HEK293 (cell line): ENCODE measurements around the gene CASK.

Source experiments
- BCL11A ChIP-seq: fragments of 450-650 bp; formaldehyde crosslinking; IDR thresholded peaks from 2 replicates; pipeline ENCODE4 v1.5.1; 2016; ENCODE audit warnings: low read depth, missing biosample characterization, missing genetic modification characterization
- FEZF1 ChIP-seq: fragments of 450-650 bp; formaldehyde crosslinking; IDR thresholded peaks from 2 replicates; pipeline ENCODE4 v1.5.1; 2016; ENCODE audit warnings: missing biosample characterization, missing genetic modification characterization
- HOXD13 ChIP-seq: sonication (generic); formaldehyde crosslinking; IDR thresholded peaks from 2 replicates; pipeline ENCODE4 v1.8.0; 2022; ENCODE audit warnings: missing genetic modification reagents, borderline replicate concordance
- ZNF354C ChIP-seq: fragments of 450-650 bp; formaldehyde crosslinking; IDR thresholded peaks from 2 replicates; pipeline ENCODE4 v1.5.1; 2016; ENCODE audit warnings: missing biosample characterization, missing genetic modification characterization, low read depth, borderline replicate concordance
- ZNF558 ChIP-seq: fragments of 450-650 bp; formaldehyde crosslinking; IDR thresholded peaks from 2 replicates; pipeline ENCODE4 v1.5.1; 2016; ENCODE audit warnings: missing biosample characterization, missing genetic modification characterization
- TF ChIP-seq, protein P1 (sequence below): fragments of 450-650 bp; formaldehyde crosslinking; IDR thresholded peaks from 2 replicates; pipeline ENCODE4 v1.5.1; 2016; ENCODE audit warnings: missing biosample characterization, missing genetic modification characterization
- TF ChIP-seq, protein P2 (sequence below): fragments of 450-650 bp; formaldehyde crosslinking; IDR thresholded peaks from 2 replicates; pipeline ENCODE4 v1.5.1; 2016; ENCODE audit warnings: missing biosample characterization, missing genetic modification characterization
- TF ChIP-seq, protein P3 (sequence below): fragments of 450-650 bp; formaldehyde crosslinking; IDR thresholded peaks from 2 replicates; pipeline ENCODE4 v1.5.1; 2016; ENCODE audit warnings: missing biosample characterization, missing genetic modification characterization
- TF ChIP-seq, protein P4 (sequence below): fragments of 450-650 bp; formaldehyde crosslinking; IDR thresholded peaks from 2 replicates; pipeline ENCODE4 v1.5.1; 2016; ENCODE audit warnings: missing biosample characterization, missing genetic modification characterization

DNA sequence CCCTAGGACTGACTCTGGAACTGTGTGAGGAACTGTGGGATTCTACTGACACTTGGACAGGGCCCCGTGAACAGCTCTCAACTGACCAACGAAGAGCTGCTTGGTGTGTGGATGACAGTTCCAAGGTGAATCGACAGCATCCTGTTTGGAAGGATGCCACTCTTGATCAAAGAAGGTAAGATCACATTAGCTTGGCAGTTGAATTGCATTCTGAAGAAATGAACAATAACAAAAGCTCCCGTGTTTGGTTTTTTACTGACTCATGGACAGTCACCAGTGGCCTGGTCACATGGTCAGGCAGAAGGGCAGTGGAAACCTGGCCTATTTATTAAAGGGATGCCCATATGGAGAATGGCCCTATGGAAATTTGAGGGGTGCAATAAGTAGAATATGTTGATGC, 267.7 kb downstream of the CASK start:
- TF ChIP-seq, protein P1, sequence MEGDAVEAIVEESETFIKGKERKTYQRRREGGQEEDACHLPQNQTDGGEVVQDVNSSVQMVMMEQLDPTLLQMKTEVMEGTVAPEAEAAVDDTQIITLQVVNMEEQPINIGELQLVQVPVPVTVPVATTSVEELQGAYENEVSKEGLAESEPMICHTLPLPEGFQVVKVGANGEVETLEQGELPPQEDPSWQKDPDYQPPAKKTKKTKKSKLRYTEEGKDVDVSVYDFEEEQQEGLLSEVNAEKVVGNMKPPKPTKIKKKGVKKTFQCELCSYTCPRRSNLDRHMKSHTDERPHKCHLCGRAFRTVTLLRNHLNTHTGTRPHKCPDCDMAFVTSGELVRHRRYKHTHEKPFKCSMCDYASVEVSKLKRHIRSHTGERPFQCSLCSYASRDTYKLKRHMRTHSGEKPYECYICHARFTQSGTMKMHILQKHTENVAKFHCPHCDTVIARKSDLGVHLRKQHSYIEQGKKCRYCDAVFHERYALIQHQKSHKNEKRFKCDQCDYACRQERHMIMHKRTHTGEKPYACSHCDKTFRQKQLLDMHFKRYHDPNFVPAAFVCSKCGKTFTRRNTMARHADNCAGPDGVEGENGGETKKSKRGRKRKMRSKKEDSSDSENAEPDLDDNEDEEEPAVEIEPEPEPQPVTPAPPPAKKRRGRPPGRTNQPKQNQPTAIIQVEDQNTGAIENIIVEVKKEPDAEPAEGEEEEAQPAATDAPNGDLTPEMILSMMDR (tag by site-specific recombination), result no peak
- TF ChIP-seq, protein P2, sequence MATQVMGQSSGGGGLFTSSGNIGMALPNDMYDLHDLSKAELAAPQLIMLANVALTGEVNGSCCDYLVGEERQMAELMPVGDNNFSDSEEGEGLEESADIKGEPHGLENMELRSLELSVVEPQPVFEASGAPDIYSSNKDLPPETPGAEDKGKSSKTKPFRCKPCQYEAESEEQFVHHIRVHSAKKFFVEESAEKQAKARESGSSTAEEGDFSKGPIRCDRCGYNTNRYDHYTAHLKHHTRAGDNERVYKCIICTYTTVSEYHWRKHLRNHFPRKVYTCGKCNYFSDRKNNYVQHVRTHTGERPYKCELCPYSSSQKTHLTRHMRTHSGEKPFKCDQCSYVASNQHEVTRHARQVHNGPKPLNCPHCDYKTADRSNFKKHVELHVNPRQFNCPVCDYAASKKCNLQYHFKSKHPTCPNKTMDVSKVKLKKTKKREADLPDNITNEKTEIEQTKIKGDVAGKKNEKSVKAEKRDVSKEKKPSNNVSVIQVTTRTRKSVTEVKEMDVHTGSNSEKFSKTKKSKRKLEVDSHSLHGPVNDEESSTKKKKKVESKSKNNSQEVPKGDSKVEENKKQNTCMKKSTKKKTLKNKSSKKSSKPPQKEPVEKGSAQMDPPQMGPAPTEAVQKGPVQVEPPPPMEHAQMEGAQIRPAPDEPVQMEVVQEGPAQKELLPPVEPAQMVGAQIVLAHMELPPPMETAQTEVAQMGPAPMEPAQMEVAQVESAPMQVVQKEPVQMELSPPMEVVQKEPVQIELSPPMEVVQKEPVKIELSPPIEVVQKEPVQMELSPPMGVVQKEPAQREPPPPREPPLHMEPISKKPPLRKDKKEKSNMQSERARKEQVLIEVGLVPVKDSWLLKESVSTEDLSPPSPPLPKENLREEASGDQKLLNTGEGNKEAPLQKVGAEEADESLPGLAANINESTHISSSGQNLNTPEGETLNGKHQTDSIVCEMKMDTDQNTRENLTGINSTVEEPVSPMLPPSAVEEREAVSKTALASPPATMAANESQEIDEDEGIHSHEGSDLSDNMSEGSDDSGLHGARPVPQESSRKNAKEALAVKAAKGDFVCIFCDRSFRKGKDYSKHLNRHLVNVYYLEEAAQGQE (tag by site-specific recombination), result no peak
- TF ChIP-seq, protein P3, sequence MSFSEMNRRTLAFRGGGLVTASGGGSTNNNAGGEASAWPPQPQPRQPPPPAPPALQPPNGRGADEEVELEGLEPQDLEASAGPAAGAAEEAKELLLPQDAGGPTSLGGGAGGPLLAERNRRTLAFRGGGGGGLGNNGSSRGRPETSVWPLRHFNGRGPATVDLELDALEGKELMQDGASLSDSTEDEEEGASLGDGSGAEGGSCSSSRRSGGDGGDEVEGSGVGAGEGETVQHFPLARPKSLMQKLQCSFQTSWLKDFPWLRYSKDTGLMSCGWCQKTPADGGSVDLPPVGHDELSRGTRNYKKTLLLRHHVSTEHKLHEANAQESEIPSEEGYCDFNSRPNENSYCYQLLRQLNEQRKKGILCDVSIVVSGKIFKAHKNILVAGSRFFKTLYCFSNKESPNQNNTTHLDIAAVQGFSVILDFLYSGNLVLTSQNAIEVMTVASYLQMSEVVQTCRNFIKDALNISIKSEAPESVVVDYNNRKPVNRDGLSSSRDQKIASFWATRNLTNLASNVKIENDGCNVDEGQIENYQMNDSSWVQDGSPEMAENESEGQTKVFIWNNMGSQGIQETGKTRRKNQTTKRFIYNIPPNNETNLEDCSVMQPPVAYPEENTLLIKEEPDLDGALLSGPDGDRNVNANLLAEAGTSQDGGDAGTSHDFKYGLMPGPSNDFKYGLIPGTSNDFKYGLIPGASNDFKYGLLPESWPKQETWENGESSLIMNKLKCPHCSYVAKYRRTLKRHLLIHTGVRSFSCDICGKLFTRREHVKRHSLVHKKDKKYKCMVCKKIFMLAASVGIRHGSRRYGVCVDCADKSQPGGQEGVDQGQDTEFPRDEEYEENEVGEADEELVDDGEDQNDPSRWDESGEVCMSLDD, result no peak
- TF ChIP-seq, protein P4, sequence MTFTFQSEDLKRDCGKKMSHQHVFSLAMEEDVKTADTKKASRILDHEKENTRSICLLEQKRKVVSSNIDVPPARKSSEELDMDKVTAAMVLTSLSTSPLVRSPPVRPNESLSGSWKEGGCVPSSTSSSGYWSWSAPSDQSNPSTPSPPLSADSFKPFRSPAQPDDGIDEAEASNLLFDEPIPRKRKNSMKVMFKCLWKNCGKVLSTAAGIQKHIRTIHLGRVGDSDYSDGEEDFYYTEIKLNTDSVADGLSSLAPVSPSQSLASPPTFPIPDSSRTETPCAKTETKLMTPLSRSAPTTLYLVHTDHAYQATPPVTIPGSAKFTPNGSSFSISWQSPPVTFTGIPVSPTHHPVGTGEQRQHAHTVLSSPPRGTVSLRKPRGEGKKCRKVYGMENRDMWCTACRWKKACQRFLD (tag by site-specific recombination), result no peak
- no peak for TF ChIP-seq FEZF1 (tag by site-specific recombination)
- no peak for TF ChIP-seq ZNF558
- no peak for TF ChIP-seq HOXD13 (CRISPR knock-in tag)
- no peak for TF ChIP-seq ZNF354C
- TF ChIP-seq BCL11A (tag by site-specific recombination), result no peak
